GM06990 (cell line): Measurements from ENCODE around the gene LILRB3.

Source experiments
- DNase-seq: peaks from one replicate; pipeline ENCODE4 v3.0.0-alpha.2; 2011; ENCODE audit not compliant: insufficient read length; ENCODE audit errors: extremely low read depth
- H3K27me3 ChIP-seq: replicated peaks from 2 replicates; pipeline ENCODE4 v1.6.0; 2011; ENCODE audit warnings: low read length; ENCODE audit not compliant: control insufficient read depth, insufficient read depth
- H3K36me3 ChIP-seq: 2 replicates; pipeline ENCODE4 v1.5.1; 2011; ENCODE audit warnings: low read length; ENCODE audit not compliant: control insufficient read depth, insufficient read depth
- H3K4me3 ChIP-seq: replicated peaks from 2 replicates; pipeline ENCODE4 v1.5.1; 2011; ENCODE audit warnings: low read depth, mild to moderate bottlenecking, control low read depth, low read length
- TF ChIP-seq, protein P1 (sequence below): IDR thresholded peaks from 2 replicates; pipeline ENCODE4 v1.5.1; 2011; ENCODE audit warnings: low read length, control low read depth, mild to moderate bottlenecking, inconsistent platforms; ENCODE audit not compliant: insufficient read depth, poor library complexity, severe bottlenecking

The LILRB3 gene

DNA sequence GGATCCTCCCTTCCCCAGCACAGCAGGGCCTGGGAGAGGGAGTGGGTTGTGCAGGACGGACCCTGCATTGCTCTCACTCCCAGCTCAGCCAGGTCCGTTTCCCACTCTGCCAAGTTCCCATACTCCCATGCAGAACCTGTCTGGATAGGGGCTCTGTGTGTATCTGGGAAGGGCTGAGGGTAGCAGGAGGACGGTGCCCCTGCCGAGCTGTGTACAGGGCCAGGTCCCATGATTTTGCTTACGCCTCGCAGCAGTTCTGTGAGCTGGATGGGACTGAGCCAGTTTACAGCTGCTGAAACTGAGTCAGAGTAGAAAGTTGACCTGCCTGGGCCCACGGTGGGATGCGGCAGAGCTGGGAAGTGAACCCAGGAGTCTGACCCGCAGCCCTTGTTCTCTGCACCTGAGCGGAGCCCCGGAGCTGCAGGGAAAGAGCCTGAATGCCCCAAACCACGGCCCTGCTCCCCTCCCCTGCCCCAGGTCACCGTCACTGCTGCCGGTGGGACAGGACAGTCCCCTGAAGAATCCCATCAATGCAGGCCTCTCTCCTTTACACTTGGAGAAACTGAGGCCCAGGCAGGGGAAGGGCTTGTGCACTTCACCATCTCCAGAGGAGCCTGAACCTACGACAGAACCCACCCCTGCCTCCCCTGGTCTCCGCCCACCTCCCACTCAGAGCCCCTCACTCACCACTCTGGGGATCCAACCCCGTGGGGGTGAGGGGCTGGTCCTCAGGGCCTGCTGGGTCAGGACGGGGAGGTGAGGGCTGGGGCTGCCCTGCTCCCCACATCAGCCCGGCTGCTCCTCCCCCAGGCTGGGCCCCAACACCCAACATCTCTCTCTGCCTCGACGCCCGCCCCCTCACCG is 30.8 kb upstream of the LILRB3 start:
- H3K36me3 ChIP-seq = no peaks in the 10 kb centered on the region
- DNase-seq = no peak
- peaks cover 1% of the 10 kb centered on the region; the same call in 1 of the 2 replicates for H3K27me3 ChIP-seq
- TF ChIP-seq, protein P1, sequence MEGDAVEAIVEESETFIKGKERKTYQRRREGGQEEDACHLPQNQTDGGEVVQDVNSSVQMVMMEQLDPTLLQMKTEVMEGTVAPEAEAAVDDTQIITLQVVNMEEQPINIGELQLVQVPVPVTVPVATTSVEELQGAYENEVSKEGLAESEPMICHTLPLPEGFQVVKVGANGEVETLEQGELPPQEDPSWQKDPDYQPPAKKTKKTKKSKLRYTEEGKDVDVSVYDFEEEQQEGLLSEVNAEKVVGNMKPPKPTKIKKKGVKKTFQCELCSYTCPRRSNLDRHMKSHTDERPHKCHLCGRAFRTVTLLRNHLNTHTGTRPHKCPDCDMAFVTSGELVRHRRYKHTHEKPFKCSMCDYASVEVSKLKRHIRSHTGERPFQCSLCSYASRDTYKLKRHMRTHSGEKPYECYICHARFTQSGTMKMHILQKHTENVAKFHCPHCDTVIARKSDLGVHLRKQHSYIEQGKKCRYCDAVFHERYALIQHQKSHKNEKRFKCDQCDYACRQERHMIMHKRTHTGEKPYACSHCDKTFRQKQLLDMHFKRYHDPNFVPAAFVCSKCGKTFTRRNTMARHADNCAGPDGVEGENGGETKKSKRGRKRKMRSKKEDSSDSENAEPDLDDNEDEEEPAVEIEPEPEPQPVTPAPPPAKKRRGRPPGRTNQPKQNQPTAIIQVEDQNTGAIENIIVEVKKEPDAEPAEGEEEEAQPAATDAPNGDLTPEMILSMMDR = no peak
- no peak overlapping the region for H3K4me3 ChIP-seq

DNA sequence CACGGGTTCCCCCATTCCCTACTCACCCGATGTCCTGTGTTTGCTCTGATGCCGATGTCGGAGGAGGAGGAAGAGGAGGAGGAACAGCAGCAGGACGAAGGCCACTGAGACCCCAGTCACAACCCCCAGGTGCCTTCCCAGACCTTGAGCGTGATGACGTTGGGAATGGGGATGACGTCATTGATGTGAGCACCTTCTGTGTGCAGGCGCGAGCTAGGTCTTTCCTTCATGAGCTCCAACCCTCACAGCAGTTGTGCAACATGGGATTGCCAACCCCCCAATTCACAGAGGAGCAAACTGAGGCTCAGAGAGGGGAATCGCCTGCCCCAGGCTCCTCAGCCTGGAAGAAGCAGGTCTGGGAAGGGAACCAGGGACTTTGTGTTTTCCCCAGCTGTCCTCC is 30.0 kb upstream of the LILRB3 start:
- H3K27me3 ChIP-seq = peaks cover 1% of the 10 kb centered on the region; the same call in 1 of the 2 replicates
- no peaks in the 10 kb centered on the region for H3K36me3 ChIP-seq
- H3K4me3 ChIP-seq = no peak overlapping the region
- TF ChIP-seq, protein P1 = no peak
- DNase-seq = no peak

DNA sequence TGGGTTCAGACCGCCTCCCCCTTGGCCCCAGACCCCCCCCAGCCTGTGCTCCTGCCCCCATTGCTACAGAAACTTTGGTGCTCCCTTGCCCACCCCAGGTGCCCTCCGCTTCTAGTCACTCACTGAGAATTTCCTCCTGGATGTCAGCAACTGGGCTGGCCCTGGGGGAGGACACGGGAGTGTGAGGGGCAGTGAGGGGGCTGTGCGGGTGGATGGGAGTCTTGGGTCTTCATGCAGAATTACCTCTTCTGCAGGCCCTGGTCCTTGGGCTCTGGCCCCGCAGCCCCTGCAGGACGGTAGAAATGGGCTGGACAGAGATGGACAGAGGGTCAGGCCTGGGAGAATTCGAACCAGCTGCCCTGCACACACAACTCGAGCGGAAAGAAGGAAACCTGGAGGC is 29.4 kb upstream of the LILRB3 start:
- H3K4me3 ChIP-seq = no peak overlapping the region
- TF ChIP-seq, protein P1 = no peak
- H3K36me3 ChIP-seq = no peaks in the 10 kb centered on the region
- H3K27me3 ChIP-seq = peaks cover 1% of the 10 kb centered on the region; the same call in 1 of the 2 replicates
- DNase-seq = no peak

DNA sequence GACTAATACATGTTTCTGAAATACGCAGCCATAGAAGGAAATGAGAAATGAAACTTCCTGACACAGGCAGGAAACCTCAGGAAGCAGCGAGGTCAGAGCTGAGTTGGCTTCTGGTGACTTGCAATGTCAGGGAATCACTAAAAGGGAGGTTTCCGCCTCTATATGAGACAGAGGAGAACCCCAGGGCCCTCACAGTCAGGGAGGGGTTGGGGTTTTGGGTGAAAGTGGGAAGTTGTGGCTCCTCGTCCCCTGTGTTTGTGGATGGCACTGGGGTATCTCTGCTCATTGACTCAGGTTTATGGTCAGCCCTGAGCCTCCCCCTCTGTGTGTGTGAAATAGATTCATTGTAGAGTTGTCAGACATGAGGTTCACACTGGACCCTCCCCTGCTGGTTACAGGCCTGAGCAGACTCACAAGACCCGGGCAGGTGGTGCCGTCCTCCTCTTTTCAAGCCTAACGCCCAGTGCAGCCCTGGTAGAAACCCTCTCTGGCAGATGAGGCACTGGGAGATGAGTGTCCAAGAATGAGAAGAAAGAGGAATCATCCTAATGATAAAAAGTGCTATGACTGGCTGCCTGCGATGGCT is 25.3 kb upstream of the LILRB3 start:
- no peak for DNase-seq
- Histone ChIP-seq H3K36me3 (no peaks in the 10 kb centered on the region), H3K4me3 (no peak overlapping the region), H3K27me3 (no peaks in the 10 kb centered on the region)
- TF ChIP-seq, protein P1 = no peak

DNA sequence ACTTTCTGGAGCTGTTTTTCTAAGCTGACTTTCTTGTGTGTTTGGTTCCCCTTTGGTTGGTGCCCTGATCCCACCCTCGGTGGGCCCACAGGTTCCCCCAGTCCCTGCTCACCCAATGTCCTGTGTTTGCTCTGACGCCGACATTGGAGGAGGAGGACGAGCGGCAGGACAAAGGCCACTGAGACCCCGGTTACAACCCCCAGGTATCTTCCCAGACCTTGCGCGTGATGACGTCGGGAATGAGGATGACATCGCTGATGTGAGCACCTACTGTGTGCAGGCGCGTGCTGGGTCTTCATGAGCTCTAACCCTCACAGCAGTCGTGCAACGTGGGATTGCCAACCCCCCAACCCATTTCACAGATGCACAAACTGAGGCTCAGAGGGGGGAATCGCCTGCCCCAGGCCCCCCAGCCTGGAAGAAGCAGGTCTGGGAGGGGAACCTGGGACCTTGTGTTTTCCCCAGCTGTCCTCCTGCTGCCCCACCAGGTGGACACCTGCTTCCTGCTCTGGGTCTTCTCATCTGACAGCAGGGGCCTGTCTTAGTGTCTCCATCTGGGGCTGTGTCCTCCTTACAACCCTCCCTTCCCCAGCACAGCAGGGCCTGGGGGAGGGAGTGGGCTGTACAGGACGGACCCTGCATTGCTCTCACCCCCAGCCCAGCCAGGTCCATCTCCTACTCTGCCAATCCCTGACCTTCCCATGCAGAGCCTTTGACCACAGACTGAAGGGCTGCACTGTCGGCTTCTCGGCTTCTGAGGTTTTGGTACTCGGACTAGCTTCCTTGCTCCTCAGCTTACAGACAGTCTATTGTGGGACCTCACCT is 24.5 kb upstream of the LILRB3 start:
- no peak for DNase-seq
- TF ChIP-seq, protein P1 = no peak
- Histone ChIP-seq H3K36me3 (no peaks in the 10 kb centered on the region), H3K27me3 (no peaks in the 10 kb centered on the region), H3K4me3 (no peak overlapping the region)
